GM21381 (cell line): ENCODE measurements around the gene SYCE1L.
"Not testable (repeated sequence)": the region's sequence is repeated elsewhere in the genome, so short reads cannot be mapped to it uniquely, and the experiment has no call there.

ENCODE experiments used
- ATAC-seq: cut with Tn5 transposase; IDR thresholded peaks from one replicate; pipeline ENCODE4 v1.9.1; 2021; ENCODE audit warnings: mild to moderate bottlenecking, moderate library complexity; ENCODE audit not compliant: unreplicated experiment

SYCE1L gene

DNA sequence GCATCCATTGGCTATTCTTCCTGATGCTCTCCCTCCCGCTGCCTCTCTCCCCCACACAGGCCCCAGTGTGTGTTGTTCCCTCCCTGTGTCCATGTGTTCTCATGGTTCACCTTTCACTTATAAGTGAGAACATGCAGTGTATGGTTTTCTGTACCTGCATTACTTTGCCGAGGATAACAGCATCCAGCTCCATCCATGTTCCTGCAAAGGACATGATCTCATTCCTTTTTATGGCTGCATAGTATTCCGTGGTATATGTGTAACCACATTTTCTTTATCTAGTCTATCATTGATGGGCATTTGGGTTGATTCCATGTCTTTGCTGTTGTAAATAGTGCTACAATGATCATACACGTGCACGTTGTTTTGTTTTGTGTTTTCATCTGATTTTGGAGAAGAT is 43.3 kb downstream of the SYCE1L start:
- not testable (repeated sequence) for ATAC-seq

DNA sequence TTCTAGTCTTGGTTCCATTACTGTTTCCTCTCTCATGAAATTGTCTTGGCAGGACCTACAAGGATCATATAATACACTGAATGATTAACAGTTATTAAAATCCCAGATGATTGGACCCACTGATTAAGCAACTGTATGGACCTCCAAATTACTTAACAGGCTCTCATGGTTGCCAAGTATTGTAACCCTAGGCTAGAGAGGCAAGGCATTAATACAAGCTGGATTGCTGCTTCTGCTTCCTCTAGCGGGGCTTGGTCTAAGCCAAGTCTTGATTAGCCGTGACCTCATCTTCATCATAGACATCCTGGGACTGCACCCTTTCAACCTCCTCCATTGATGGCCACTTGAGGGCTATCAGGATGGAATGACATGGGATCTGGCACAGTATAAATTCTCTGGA is 46.9 kb downstream of the SYCE1L start:
- no peak for ATAC-seq

DNA sequence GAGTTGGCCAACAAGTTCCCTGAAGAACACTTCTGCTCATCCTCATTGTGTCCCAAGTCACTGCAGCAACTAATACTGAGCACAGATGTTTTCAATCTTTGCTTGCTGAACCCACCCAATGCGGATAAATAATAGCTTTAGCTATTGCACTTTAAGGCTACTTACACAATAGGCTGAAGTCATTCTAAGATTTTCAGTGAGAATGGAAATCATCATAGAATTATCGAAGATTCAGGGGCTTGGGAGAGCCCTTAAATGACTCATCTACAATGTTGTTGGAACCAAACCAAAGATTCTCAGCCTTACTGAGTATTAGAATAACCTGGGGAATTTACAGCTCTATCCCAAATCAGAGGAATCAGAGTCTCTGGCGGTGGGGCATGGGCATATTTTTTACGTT is 51.2 kb downstream of the SYCE1L start:
- ATAC-seq, result no peak
